ENCODE measurements around the gene ANKS6. TPM values are rescaled to one million over a fixed set of nuclear protein-coding genes. Genes with fewer than 3 reads are reported as not detected.
A peak's percentile ranks its signal among the peaks of the same experiment; 100 is the strongest.

The ANKS6 gene
- total and polyA plus RNA-seq, 9 of the 15 experiments (the other 6 are each of a cell fraction or from before 2014, with no cell fraction given) = 9.9 to 74.5 (median 36.9) TPM

- TF ChIP-seq RBM22 (IDR thresholded peaks at IDR 0.05; ENCODE audit: low read depth, low read length, poor library complexity, severe bottlenecking) = no peak
- peak; percentile 98 for TF ChIP-seq ZBTB33 (CRISPR knock-in tag; IDR thresholded peaks at IDR 0.05)
- 0 out of 2 replicates have a peak, but pooled peaks have one; percentile 24 for TF ChIP-seq HDGF (IDR thresholded peaks at IDR 0.05)
- 0 out of 2 replicates have a peak, but pooled peaks have one; percentile 8 for TF ChIP-seq ZNF395 (CRISPR knock-in tag; IDR thresholded peaks at IDR 0.05)
- 0 out of 2 replicates have a peak, but pooled peaks have one; percentile 5 for TF ChIP-seq FOSL1 (tag; conservative IDR thresholded peaks at IDR 0.05)
- TF ChIP-seq ZNF431 (CRISPR knock-in tag; IDR thresholded peaks at IDR 0.05) = no peak
Observed at GRCh38 chr9:98791608-98792490, 4.5 kb downstream of the ANKS6 start (continued).

Data from K562 (cell line).